ENCODE results near the gene FGD2. TPM values are rescaled to one million over a fixed set of nuclear protein-coding genes. Genes with fewer than 3 reads are reported as not detected.
A peak's percentile ranks its signal among the peaks of the same experiment; 100 is the strongest.

FGD2 gene
- total and polyA plus RNA-seq, 7 donors = 3.7 to 40.8 (median 20.1) TPM

- H3K27me3 ChIP-seq = no peaks in the 10 kb centered on the region
- no peaks in the 10 kb centered on the region for H3K4me1 ChIP-seq
- intact Hi-C loops (cut with DNase I) = no loop called here
- DNase-seq = no peak
- no peak overlapping the region for H3K27ac ChIP-seq
- TF ChIP-seq CTCF (IDR thresholded peaks at IDR 0.05) (no peak), EP300 (IDR thresholded peaks at IDR 0.05) (no peak), POLR2A (IDR thresholded peaks at IDR 0.05) (no peak), POLR2AphosphoS5 (IDR thresholded peaks at IDR 0.05) (no peak)
- 80 to 91% methylated on average over 15 of the region's 15 CpGs for WGBS, 2 donors
- H3K36me3 ChIP-seq = no peaks in the 10 kb centered on the region
- H3K4me3 ChIP-seq = no peak overlapping the region
- no peaks in the 10 kb centered on the region for H3K9me3 ChIP-seq
Measured at GRCh38 chr6:37027036-37027720, 21.7 kb downstream of the FGD2 start.

GRCh38 chr6:37027811-37028469 lies 22.5 kb downstream of the FGD2 start:
- intact Hi-C loops (cut with DNase I) = loop anchor here (2.0 kb wide), 1 partner anchor 183 kb away; no protein-coding TSS in a partner anchor
- H3K27me3 ChIP-seq = no peaks in the 10 kb centered on the region
- 93 to 94% methylated on average over 17 of the region's 17 CpGs for WGBS, 2 donors
- no peak for DNase-seq
- no peaks in the 10 kb centered on the region for H3K36me3 ChIP-seq
- TF ChIP-seq CTCF (IDR thresholded peaks at IDR 0.05) = no peak
- TF ChIP-seq EP300 (IDR thresholded peaks at IDR 0.05) = no peak
- TF ChIP-seq POLR2A (IDR thresholded peaks at IDR 0.05) = no peak
- H3K27ac ChIP-seq = no peak overlapping the region
- H3K9me3 ChIP-seq = no peaks in the 10 kb centered on the region
- no peaks in the 10 kb centered on the region for H3K4me1 ChIP-seq
- H3K4me3 ChIP-seq = no peak overlapping the region

GRCh38 chr6:37029249-37029971 lies 24.0 kb downstream of the FGD2 start:
- H3K4me3 ChIP-seq = no peak overlapping the region
- H3K36me3 ChIP-seq = no peaks in the 10 kb centered on the region
- H3K27ac ChIP-seq = no peak overlapping the region
- intact Hi-C loops (cut with DNase I) = loop anchor here (2.0 kb wide), 1 partner anchor 181 kb away; no protein-coding TSS in a partner anchor
- no peaks in the 10 kb centered on the region for H3K27me3 ChIP-seq
- no peaks in the 10 kb centered on the region for H3K9me3 ChIP-seq
- peak in 1 of 4 donors; percentile 29 for TF ChIP-seq POLR2AphosphoS5 (IDR thresholded peaks at IDR 0.05)
- TF ChIP-seq EP300 (IDR thresholded peaks at IDR 0.05) = no peak
- no peak for TF ChIP-seq POLR2A (IDR thresholded peaks at IDR 0.05)
- peak; percentile 54 to 68 (median 58) for TF ChIP-seq CTCF (IDR thresholded peaks at IDR 0.05)
- no peaks in the 10 kb centered on the region for H3K4me1 ChIP-seq
- 65 to 67% methylated on average over 4 of the region's 4 CpGs for WGBS, 2 donors
- peak; percentile 89 for DNase-seq

- intact Hi-C loops (cut with DNase I) = no loop called here
- no peak for DNase-seq
- no peaks in the 10 kb centered on the region for H3K9me3 ChIP-seq
- no peaks in the 10 kb centered on the region for H3K36me3 ChIP-seq
- TF ChIP-seq EP300 (IDR thresholded peaks at IDR 0.05) (no peak), POLR2A (IDR thresholded peaks at IDR 0.05) (no peak), CTCF (IDR thresholded peaks at IDR 0.05) (no peak), POLR2AphosphoS5 (IDR thresholded peaks at IDR 0.05) (no peak)
- WGBS, 2 donors = 39 to 82% methylated on average over 2 of the region's 2 CpGs
- no peaks in the 10 kb centered on the region for H3K4me1 ChIP-seq
- no peak overlapping the region for H3K4me3 ChIP-seq
- H3K27me3 ChIP-seq = no peaks in the 10 kb centered on the region
- no peak overlapping the region for H3K27ac ChIP-seq
Measured at GRCh38 chr6:37030599-37030998, 25.1 kb downstream of the FGD2 start.
